C4-2B (cell line): ENCODE measurements around the gene ZNF207.

Experiments
- H3K27ac ChIP-seq: fragments of 450-650 bp; 2 replicates; pipeline ENCODE4 v1.5.1; 2017
- ZFX ChIP-seq: fragments of 450-650 bp; IDR thresholded peaks from 2 replicates; pipeline ENCODE4 v1.6.1; 2017
- TF ChIP-seq, protein P1 (sequence below): fragments of 450-650 bp; conservative IDR thresholded peaks from 2 replicates; pipeline ENCODE4 v1.5.1; 2017; ENCODE audit warnings: mild to moderate bottlenecking

The ZNF207 gene

DNA sequence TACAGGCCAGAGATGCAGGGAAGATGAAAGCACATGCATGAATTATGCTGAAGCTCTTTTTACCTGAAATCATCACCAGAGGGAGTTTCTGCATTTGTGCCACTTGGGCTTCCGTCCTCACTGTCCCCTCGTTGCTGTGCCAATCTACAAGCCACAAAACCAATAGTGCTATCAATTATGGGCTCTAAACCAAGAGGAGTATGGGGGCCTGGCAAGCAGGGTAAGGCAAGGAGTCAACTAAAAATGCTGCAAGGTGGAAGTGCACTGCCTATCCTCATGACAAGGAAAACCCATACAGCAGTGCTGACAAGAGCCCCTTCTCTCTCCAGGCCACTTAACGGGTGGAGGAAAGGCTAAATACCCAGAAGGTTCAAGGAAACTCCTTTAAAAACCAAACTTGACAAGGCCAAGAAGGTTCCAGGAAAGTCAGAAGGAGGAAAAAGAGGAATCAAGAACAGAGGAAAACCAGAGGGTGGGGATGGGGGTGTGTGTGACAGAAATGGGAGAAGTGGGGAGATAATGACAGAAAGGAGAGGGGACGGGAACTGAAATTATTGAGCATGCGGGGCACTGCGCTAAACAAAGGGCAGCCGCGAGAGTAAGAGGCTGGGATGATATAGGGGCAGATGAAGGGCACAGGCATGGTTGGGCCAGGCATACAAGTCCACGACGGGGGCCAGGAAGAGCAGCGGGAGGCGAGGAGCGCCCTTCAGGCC is 8.7 kb upstream of the ZNF207 start:
- TF ChIP-seq, protein P1, sequence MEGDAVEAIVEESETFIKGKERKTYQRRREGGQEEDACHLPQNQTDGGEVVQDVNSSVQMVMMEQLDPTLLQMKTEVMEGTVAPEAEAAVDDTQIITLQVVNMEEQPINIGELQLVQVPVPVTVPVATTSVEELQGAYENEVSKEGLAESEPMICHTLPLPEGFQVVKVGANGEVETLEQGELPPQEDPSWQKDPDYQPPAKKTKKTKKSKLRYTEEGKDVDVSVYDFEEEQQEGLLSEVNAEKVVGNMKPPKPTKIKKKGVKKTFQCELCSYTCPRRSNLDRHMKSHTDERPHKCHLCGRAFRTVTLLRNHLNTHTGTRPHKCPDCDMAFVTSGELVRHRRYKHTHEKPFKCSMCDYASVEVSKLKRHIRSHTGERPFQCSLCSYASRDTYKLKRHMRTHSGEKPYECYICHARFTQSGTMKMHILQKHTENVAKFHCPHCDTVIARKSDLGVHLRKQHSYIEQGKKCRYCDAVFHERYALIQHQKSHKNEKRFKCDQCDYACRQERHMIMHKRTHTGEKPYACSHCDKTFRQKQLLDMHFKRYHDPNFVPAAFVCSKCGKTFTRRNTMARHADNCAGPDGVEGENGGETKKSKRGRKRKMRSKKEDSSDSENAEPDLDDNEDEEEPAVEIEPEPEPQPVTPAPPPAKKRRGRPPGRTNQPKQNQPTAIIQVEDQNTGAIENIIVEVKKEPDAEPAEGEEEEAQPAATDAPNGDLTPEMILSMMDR, result no peak; the same call in 1 of the 2 replicates
- TF ChIP-seq ZFX, result no peak
- H3K27ac ChIP-seq, result peak overlapping the region; percentile 79

DNA sequence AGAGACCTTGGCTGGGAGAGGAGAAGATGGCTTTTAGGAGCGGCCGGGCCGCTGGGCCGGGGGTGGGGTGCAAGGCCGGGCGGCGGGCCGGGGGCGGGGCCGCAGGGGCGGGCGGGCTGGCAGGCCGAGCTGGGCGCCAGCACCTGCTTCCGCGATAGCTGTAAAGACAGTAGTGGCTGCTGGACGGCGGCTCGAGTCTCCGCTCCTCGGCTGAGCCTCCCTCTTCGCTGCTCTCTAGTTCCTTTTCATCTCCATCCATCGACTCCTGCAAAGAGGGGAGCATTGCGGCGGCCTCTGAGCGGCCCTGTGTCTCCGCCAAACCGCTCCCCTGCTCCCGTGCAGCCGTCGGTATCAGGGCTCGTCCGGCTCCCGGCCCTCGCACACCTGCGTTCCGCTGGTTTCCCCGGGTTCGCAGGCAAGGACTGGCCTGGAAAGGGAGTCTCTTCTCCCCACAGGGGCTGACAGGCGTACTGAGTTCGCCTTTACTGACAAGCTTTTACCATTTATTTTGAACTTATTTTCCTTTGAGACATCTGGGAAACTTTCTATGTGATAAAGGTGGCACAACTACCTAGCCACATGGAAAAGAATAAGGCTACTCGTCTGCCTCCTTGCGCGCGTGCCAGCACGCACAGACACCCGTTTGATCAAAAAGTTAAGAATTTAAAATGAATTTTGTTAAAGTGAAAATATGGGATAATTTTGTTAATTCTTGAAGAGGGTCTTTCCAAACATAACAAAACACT is 7.9 kb upstream of the ZNF207 start, which contains the start of gene C17orf75:
TSS of gene C17orf75 (minus strand) at position 317 of the 746 bp plus-strand sequence. CDS start at position 283, 34 bp downstream.
- TF ChIP-seq, protein P1, result no peak
- peak; percentile 97 for TF ChIP-seq ZFX
- peak within 1 kb of the TSS; percentile 79 for H3K27ac ChIP-seq

DNA sequence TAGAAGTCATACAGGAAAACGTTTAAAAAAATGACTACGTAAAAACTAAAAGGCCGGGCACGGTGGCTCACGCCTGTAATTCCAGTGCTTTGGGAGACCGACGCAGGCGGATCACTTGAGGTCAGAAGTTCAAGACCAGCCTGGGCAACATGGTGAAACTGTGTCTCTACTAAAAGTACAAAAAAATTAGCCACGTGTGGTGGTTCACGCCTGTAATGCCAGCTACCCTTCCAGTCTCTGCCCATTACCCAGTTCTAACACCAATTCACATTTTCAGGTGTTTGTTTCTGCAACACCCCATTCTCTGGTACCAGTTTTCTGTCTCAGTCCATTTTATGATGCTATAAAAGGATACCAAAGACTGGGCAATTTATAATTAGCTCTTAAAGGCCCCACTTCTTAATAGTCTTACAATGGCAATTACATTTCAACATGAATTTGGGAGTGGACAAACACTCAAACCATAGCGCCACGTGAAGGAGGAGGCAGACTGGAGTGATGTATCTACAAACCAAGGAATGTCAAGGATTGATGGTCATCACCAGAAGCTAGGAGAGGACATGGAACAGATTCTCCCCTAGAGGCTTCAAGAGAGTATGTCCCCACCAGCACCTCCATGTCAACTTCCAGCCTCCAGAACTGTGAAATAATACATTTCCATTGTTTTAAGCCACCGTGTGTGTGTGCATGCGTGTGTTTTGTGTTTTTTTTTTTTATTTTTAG is 7.2 kb upstream of the ZNF207 start:
- TF ChIP-seq, protein P1, result no peak
- TF ChIP-seq ZFX, result no peak
- H3K27ac ChIP-seq, result peak overlapping the region; percentile 79

DNA sequence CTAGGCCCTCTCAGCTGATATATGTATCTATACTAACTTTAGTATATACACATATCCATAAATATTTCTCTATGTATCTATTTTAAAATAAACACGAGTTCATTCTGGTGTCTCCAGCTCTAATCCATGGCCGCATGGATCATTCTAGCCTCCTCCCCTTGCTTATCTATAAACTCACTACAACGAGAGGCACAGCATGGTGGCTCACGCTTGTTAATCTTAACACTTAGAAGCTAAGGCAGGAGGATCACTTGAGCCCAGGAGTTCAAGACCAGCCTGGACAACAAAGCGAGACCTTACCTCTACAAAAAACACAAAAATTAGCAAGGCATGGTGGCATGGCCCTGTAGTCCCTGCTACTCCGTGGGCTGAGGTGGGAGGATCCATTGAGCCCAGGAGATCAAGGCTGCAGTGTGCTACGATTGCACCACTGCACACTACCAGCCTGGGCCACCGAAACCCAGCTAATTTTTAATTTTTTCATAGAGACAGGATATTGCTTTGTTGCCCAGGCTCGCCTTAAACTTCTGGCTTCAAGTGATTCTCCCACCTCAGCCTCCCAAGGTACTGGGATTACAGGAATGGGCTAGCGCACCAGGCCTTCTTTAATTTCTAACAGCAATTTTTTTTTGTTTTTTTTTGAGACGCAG is 3.9 kb upstream of the ZNF207 start:
- H3K27ac ChIP-seq, result no peak overlapping the region
- TF ChIP-seq, protein P1, result no peak
- no peak for TF ChIP-seq ZFX

DNA sequence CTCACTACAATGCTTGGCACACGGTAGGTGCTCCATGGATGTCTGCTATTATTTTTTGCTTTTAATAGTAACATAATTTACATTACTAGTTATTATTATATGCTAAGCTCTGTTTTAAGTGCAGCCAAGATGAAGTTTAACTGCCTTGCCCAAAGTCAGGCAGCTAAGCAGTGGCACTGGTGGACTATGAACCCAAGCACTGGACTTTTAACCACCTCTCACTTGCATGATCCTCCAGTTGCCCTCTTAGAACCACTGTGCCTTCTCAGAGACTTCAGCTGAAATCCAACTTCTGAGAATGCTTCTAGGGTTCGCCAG is 1.5 kb upstream of the ZNF207 start:
- peak overlapping the region; percentile 94; the same call in 1 of the 2 replicates for H3K27ac ChIP-seq
- no peak for TF ChIP-seq ZFX
- TF ChIP-seq, protein P1, result no peak

DNA sequence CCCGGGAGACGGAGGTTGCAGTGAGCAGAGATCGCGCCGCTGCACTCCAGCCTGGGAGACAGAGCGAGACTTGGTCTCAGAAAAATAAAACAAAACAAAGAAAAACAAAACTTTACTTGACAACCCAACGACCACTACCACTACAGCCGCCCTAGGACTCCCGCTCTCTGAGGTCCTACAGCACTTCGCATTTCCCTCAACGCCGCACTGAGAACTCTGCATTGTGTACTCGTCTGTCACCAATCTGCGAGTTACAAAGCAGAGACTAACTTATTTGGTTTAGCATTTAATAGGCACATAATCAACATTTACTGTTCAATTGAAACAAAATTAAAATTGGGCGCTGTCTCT is 479 bp upstream of the ZNF207 start:
- no peak for TF ChIP-seq ZFX
- TF ChIP-seq, protein P1, result no peak
- H3K27ac ChIP-seq, result peak overlapping the region; percentile 94
